HT-29 (cell line): Measurements from ENCODE around the gene KIF18A. TPM values are rescaled to one million over a fixed set of nuclear protein-coding genes. Genes with fewer than 3 reads are reported as not detected.
"Not testable (repeated sequence)": the region's sequence is repeated elsewhere in the genome, so short reads cannot be mapped to it uniquely, and the experiment has no call there.

ENCODE experiments used
- DNase-seq: peaks from one replicate; pipeline ENCODE4 v3.0.0-alpha.2; 2015; ENCODE audit warnings: low spot score
- total RNA-seq: library from RNA; depleted of rRNA; stranded (reverse); fragments of >200 nt; shearing (Covaris generic); gene quantifications from 2 replicates; pipeline ENCODE4 v1.2.3, GENCODE V29; 2014; rRNA removed

Gene KIF18A
- total RNA-seq, result 7.9 and 8.0 TPM in 2 replicates

DNA sequence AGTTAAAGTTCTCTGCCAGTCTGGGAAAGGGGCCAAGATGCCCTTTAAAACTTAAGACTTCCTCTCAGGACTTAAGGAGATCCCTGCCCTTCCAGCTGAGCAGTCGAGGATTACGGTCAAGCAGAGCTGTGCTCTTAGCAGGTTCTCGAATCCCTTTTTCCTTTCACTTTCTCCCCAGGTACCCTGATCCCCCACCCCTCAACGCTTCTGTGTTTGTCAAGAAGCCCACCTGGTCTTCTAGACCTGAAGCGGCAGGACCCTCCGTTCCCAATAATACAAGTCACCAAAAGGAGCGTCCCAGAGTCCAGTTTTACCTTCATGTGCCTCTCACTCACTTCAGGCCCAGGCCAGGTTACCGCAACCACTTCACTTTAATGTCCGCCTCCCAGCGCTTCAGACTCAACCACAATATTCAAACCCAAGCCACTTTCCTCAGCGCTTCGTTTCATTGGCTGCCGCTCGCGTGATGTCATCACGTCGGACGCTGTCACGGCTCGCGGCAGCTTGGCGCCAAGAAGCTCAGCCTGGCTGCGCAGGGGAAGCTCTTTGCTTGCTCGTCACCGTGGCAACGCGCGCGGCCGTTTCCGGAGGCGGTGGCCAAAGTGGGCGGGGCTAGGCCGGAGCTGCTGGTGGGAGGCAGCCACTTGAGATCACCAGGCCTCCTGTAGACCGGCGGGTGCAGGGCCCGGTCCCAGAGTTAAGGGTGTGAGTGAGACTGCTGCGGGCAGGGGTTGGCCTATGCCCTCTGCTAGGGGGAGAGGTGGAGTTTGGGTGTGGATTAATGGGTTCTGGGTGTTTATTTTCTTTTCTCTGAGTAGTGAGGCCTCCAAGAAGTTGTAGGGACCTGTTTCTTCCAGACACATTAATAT is at the start of gene KIF18A, which contains the start of gene METTL15:
TSS of gene KIF18A (minus strand) at position 407 of the 869 bp plus-strand sequence. CDS start 10,209 bp downstream, outside the sequence.
TSS of gene METTL15 (plus strand) at position 639 of the 869 bp plus-strand sequence. CDS start 4,947 bp downstream, outside the sequence.
- DNase-seq, result peak; percentile 99

DNA sequence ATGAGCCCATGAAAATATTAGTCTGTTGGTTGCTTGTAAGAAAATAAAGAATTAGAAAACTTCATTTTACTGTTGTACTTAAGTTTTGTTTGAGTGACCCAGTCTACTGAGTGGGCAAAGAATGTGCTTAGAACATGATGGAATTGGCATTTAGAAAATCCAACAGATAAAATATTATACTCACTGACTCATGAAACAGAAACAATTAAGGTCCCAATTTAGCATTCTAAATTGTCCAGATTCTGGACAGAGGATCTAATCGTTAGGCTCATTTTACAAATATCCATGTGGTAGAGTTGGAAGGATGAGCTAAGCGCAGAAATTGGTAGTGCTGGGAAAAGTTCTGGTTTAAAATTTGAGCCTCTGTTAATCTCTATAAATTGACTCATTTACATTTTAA is 45.6 kb upstream of the KIF18A start:
- no peak for DNase-seq

DNA sequence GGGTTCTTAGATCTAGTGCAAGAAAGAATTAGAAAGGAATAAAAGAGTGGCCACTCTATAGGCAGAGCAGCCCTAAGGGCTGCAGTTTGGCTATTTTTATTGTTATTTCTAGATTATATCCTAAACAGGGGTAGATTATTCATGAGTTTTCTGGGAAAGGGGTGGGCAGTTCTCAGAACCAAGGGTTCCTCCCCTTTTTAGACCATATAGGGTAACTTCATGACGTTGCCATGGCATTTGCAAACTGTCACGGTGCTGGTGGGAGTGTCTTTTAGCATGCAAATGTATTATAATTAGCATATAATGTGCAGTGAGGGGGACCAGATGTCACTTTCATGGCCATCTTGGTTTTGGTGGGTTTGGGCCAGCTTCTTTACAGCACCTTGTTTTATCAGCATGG is 44.8 kb upstream of the KIF18A start:
- DNase-seq, result no peak

DNA sequence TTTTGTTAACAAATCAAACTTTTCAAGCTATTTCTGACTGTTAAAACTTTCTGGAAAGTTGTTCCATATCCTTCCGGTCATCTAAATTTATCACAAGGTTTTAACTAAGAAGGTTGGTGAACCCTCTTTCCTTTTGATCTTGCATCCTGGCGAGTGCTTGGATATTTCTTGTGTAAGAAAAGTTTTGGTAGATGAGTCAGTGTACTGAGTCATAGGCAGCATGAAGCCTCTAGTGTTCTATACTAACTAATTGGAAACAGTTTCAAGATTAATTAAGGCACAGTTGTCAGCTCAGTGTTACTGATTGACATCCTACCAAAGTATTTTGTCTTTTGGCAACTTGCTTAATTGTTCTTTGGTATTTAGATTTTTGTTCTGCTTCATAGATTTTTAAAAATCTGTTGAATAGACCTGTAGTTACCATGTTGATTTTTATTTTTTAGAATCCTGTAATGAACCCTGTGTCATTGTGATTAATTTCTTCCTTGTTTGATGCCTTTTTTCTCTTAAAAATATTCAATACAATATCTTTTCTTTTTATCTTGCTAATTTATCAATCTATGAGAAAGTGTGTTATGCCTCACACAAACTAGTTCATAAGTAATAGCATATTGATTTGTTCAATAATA is 38.3 kb upstream of the KIF18A start:
- DNase-seq, result peak; percentile 71

DNA sequence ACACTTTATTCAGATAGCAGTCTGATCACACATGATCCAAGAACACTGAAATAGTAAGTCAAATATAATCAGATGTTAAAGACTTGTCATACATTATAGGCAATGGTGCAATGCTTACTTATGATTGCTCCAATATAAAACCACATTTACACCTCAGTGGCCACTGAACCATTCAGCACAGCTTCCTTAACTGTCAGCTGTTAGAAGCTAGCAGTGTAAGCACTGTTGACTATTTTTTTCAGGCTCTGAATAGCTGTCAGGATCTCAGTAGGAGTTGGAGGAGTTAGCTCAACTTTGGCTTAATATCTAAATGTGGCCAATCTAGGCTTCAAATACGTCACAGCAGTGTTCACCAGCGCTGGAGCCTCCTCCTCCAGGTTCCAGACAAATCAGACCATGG is 36.9 kb upstream of the KIF18A start:
- no peak for DNase-seq

DNA sequence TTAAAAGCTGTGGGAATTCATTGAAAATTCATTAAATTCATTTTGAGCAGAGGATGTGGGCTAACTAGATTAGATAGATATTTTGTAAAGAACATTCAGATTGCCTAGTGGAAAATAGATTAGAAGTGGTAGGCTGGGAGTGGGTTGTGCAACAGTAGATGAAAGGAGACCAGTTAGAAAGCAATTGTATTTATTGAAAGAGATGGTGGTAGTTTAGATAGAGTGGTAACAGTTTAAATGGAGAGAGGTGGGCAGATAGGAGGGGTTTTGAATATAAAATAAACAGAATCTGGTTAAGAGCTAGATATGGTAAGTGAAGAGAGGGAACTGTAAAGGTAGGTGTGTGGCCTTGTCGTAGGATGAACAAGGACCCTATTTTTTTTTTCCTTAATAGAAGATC is 34.8 kb upstream of the KIF18A start:
- no peak for DNase-seq

DNA sequence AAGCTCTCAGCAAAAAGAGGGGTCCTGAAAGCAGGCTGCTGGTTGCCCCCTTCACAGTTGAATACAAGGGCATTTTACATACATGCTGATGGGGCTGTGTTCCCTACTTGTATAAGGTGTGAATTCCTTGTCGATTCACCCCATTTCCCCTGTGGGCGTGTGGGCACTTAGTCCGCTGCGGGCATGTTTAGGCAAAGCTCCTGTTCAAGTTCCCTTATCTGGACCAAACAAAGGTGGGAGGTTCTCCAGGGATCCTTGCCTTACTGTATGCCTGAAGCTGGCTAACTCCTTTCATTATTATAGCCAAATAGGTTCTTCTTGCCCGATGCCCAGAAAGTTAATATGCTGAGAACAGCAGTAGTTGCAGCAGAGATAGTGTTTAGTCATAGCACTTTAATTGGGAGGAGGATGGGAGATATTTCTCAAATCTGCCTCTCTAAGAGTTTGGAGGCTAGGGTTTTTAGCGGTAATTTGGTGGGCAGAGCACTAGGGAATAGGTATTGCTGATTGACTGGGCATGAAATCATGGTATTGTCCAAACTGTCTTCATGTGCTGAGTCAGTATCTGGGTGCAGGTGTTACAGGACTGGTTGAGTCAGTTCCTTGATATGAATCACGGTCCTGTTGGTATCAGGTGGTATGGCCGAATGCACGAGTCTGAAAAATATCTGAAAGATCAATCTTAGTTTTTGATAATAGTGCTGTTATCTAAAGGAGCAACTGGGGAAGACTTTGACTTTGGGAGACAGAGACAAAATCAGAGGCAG is 32.9 kb upstream of the KIF18A start:
- DNase-seq, result no peak

DNA sequence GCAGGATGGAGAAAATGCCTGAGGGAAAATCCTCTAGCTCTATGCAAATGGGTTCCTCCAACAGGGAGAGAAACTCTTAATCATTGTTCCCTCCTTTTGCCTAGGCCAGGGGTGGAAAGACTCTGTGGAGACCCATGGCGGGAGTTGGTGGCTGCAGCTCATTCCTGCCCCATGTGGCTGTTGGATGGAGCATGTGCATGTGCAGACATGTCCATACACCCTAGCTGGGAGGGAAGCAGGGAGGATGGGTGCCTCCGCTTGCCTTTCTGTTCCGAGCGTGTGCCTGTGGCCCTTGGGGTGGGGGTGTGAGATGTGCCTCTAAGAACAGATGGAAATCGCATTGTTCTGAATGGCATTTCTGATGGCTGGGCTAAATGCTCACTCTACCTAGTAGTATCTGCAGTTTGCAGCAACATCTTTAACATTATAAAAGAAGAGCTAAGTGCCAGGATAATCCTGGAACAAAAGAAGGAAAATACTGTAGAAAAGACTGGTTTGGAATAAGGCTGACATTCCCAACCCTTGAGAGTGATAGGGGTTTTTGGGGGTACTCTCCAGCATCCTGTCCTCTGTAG is 32.0 kb upstream of the KIF18A start:
- no peak for DNase-seq

DNA sequence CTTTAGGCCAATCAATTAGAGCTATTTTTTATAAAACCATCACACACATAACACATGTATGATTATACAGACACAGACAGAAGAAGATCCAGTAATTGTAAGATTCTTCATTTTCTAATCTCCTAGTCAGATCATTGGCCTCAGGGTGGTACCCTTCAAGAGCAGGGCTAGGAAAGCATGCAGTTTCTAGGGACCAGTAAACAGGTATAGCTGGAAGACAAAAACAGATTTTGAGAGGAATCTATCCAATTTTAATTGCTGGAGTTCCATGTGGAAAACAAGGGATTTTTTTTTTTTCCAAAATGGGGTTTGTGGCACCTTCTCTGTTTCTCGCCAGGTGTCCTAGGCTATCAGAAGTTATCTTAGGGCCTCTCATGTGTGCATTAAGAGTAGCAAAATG is 29.9 kb upstream of the KIF18A start:
- no peak for DNase-seq

DNA sequence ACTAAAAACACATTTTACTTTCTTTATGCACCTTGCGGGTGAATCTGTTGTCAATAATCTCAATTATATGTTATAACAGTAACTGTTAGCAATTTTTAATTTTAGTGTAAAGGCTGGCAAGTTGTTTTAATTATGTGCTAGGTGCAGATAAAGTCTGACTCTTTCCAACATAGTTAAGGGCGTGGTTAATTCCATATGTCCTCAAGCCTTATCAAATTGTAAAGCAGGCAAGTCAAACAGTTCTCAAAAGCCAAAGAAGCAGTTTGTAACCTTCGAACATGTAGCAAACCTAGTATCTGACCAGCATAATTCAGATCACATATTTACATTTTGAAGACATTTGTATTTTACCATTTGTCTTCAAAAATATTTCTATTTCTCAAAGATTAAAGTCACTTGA is 29.4 kb upstream of the KIF18A start:
- no peak for DNase-seq

DNA sequence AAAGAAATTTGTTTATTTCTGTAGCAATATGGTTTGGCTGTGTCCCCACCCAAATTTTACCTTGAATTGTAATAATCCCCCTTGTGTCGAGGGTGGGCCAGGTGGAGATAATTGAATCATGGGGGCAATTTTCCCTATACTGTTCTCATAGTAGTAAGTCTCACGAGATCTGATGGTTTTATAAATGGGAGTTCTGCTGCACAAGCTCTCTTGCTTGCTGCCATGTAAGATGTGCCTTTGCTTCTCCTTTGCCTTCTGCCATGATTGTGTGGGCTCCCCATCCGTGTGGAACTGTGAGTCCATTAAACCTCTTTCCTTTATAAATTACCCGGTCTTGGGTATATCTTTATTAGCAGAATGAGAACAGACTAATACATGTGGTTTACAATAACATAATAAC is 28.2 kb upstream of the KIF18A start:
- DNase-seq, result not testable (repeated sequence)

DNA sequence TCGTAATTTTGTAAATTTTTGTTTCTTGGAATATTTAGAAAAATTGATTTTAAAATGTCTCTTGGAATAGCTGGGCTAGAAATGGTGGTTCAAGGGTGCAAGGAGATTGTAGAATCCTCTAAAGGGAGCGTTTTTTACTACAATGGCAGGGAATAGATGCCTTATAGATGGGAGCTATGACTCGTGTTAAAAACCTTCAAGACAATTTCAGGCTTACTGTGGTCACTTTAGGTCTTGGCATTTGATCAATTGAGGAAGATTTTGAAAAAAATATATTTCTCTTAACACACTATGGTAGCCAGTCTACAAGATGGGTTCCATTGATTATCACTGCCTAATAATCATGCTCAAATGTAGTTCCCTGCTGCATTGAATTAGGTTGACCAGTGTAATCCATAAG is 25.2 kb upstream of the KIF18A start:
- DNase-seq, result no peak

DNA sequence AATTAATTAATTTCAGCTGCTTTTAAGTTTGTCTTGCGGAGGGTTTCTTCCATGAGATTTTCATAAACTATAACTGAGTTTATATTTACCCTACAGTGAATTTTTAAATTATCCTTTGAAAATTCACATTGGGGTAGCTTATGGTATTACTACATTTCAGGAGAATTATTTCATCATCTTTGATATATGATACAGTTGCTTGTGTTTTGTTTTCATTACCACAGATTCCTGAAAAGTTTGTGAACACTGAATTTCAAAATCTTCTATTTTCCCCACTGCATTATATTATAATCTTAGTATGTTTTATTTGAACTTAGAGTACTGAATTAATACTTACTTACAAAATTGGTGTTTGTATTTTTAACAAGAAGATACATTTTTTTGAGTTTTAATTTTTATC is 24.6 kb upstream of the KIF18A start:
- no peak for DNase-seq

DNA sequence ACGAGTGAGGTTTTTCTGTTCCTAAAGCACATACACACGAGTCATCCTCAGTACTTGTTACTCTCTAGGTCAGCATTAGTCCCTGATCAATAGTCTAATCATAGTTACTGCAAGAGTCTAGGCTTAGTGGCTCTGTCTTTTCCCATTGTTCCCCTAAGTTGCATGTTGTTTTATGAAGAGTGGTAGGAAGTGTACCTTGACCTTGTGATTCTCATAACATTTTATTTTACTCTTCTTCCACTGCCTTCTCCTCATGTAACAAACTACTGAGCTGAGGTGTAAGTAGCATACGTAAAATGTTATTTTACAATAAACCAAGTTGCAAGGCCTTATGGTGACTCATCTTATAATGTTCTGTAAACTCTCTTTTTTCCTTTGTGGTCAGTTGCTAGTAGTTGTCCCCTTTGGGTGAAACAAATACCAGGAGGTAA is 15.2 kb upstream of the KIF18A start:
- DNase-seq, result peak; percentile 23

DNA sequence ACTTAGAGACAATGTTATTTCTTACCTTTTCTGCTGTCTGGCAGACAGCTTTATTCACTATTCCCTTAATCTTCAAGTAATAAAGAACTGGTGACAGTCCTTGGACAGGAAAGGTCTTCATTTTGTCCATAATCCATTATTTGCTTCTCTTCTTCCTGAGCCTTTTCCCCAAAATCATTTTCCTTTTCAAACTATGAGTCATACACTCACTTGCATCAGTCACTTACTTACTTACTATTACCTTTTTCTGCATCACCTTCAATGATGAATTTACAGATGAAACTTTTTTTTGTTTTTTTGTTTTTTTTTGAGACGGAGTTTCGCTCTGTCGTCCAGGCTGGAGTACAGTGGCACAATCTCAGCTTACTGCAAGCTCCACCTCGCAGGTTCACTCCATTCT is 9.8 kb upstream of the KIF18A start:
- DNase-seq, result no peak

DNA sequence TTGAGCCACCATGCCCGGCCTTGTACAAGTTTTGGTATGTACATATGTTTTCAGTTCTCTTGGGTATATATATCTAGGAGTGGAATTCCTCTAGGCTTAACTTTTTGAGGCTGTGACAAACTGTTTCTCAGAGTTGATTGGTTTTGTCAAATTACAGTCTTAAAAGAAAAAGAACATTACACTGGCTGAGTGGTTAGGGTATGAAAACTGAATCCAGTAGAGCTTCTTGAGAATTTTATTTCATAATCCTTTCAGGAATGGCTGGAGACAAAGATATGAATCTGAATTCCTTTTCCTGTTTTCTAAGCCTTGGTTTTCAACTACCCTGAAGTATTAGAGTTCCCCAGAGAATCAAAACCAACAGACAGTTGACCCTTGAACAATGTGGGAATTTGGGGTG is 6.8 kb upstream of the KIF18A start:
- DNase-seq, result no peak

DNA sequence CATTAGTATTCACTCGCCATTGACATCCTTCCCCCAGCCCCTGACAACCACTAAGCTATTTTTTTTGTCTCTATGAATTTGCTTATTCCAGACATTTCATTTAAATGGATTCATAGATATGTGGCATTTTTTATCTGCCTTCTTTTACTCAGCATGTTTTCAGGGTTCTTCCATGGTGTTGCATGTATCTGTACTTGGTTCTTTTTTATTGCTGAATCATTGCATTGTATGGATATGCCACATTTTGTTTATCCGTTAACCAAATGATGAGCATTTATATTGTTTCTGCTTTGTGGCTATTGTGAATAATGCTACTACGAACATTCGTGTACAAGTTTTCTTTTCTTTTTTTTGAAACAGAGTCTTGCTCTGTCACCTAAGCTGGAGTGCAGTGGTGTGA is 6.2 kb upstream of the KIF18A start:
- no peak for DNase-seq

DNA sequence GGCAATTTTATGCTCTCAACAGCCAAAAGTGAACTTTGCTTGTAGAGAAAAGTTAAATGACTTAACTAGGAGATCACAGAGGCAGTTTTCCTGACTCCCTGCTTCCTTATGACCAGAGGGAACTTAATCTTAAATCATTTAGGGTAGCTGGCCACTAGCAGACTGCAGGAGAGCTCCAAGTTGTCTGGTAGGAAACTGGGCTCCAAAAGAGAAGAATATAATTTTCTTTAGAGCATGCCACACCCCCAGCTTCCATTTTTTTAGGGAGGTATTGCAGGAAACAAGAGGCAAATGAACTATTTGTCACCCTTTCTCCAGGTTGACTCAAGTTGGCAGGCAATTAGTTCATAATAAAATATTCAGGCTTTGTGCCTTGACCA is 2.9 kb upstream of the KIF18A start:
- no peak for DNase-seq

DNA sequence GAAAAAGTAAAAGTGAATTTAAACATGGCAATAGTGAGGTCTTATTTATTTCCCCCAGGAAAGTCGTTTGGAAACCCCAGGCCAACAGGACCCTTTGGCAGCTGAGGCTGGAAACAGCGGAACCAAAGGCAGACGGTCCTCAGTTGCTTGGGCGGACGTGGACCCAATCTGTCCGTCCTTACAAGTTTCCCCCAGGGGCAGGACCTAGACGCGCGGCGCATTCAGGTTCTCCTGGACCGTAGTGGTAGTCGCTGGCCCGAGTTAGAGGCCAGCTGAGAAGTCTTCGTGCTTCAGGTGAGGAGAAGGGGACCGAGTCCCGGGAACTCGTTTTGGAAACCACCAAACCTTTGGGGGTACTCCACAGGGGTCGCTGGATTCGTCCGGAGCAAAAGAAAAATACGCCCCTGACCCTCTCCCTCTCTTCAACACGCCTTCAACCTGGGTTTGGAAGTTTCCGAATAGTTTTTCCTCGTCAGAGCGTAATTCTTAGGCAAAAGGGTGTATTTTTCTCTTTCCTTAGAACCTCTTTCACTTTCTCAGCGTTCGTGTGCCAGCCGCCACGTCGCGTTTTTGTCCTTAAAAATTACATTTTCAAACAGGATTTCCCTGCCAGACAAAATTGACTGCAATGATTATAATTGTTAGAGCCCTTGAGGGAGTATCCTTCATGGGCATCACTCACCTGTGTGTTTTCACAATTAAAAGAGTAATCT is 2.3 kb upstream of the KIF18A start:
- peak; percentile 91 for DNase-seq

DNA sequence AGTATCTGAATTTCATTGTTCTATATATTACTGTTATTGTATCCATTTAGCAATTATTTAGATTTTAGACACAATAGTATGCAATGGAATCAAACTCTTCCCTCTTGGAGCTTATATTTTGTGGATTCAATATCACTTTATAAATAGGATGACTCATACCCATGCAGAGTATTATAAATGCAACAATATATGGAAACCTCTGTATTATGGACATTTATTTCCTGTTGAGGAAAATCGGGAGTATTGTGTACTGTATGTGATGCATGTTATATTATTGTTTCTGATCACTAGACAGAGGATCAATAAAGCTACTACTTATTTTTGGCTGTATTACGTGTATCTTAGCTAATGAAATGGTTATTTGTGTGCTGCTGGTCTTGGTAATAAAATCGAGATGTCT is 1.0 kb upstream of the KIF18A start:
- peak; percentile 34 for DNase-seq

DNA sequence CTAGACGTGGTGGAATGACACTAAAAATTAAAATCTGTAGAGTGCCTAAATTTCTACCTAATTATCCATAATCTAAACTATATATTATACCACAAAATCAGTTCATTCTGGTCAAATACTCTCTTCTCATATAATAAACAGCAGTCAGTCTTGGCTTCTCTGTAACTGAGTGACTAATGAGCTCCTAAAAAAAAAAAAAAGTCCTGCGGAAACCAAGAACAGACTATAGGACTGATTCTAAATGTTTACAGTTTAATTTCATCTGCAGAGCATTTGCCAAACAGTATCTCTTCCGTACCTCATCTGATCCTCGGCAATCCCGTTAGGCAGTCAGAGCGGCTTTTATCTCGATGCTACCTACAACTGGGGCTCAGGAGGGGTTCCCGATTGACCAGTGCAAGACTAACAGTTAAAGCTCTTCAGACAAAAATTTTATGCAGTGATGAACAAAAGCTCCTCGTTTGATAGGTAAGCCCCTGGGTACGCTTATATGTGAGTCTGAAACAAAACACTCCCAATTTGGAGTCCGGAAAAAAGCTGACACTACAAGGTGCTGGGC is 686 bp downstream of the KIF18A start:
- DNase-seq, result no peak
